HEK293T (cell line): Measurements from ENCODE around the gene NOXO1.

Source experiments
- BHLHE40 ChIP-seq: fragments of 450-650 bp; IDR thresholded peaks from 2 replicates; pipeline ENCODE4 v1.6.1; 2016; ENCODE audit warnings: mild to moderate bottlenecking, moderate library complexity, borderline replicate concordance
- FOXM1 ChIP-seq: fragments of 450-650 bp; IDR thresholded peaks from 2 replicates; pipeline ENCODE4 v1.6.1; 2017; ENCODE audit warnings: mild to moderate bottlenecking, borderline replicate concordance
- SUZ12 ChIP-seq: fragments of 450-650 bp; IDR thresholded peaks from 2 replicates; pipeline ENCODE4 v1.6.1; 2016; ENCODE audit warnings: mild to moderate bottlenecking
- TARDBP ChIP-seq: fragments of 450-650 bp; IDR thresholded peaks from 2 replicates; pipeline ENCODE4 v1.6.1; 2016
- ZNF384 ChIP-seq: fragments of 450-650 bp; IDR thresholded peaks from 2 replicates; pipeline ENCODE4 v1.6.1; 2016

GRCh38 chr16:1979271-1980029 lies 1.8 kb downstream of the NOXO1 start:
- TF ChIP-seq ZNF384, result no peak
- TF ChIP-seq FOXM1, result no peak
- no peak for TF ChIP-seq BHLHE40
- TF ChIP-seq TARDBP, result no peak
- no peak for TF ChIP-seq SUZ12
